CD4-positive, alpha-beta T cell (primary cell): ENCODE results near the gene CD47. TPM values are rescaled to one million over a fixed set of nuclear protein-coding genes. Genes with fewer than 3 reads are reported as not detected.
A peak's percentile ranks its signal among the peaks of the same experiment; 100 is the strongest.

Source experiments
- ATAC-seq: fragments of 200-7000 bp; cut with Tn5 transposase; one replicate; pipeline ENCODE4 v1.10.0; 2022; ENCODE audit warnings: mild to moderate bottlenecking; ENCODE audit not compliant: poor library complexity
- CTCF ChIA-PET: fragments of 350-600 bp; sonication (Branson Sonifier 250); formaldehyde crosslinking; loops from one replicate; lab custom pipeline; 2021; ENCODE audit warnings: antibody characterized with exemption, inconsistent platforms; lab: Charles Lee
- POLR2A ChIA-PET: fragments of 350-600 bp; sonication (Branson Sonifier 250); formaldehyde crosslinking; loops from one replicate; lab custom pipeline; 2021; ENCODE audit warnings: antibody characterized with exemption, inconsistent platforms; lab: Charles Lee
- DNase-seq, 14 experiments: peaks; one replicate each; pipeline ENCODE4 v3.0.0-alpha.2; 2013 to 2020; ENCODE audit warnings: mixed read lengths in 2 of 14
- H3K27ac ChIP-seq, 2 donors: one replicate each; pipeline versions ENCODE4 v1.5.1 to v1.7.0; 2013; ENCODE audit warnings: low read length in 2 of 2, low read depth in 1 of 2, mild to moderate bottlenecking in 1 of 2
- H3K27me3 ChIP-seq, 2 experiments: 1 replicate in 1 of 2; 2 replicates in 1 of 2; pipeline versions ENCODE4 v1.6.1 to v1.7.0; 2013; ENCODE audit warnings: low read length in 2 of 2, control low read depth in 1 of 2, mild to moderate bottlenecking in 1 of 2, moderate library complexity in 1 of 2; ENCODE audit not compliant: insufficient read depth in 2 of 2, control insufficient read depth in 1 of 2
- H3K36me3 ChIP-seq: one replicate; pipeline ENCODE4 v1.6.1; 2013; ENCODE audit warnings: low read length, control low read depth; ENCODE audit not compliant: insufficient read depth
- H3K4me1 ChIP-seq: one replicate; pipeline ENCODE4 v1.6.1; 2013; ENCODE audit warnings: low read length, control low read depth; ENCODE audit not compliant: insufficient read depth
- H3K4me3 ChIP-seq: one replicate; pipeline ENCODE4 v1.5.1; 2013; ENCODE audit warnings: mild to moderate bottlenecking, low read length, moderate library complexity
- H3K9me3 ChIP-seq, 2 experiments: 1 replicate in 1 of 2; 2 replicates in 1 of 2; pipeline versions ENCODE4 v1.6.1 to v1.7.0; 2013; ENCODE audit warnings: low read length in 2 of 2, mild to moderate bottlenecking in 2 of 2, control low read depth in 1 of 2, moderate library complexity in 1 of 2; ENCODE audit not compliant: control insufficient read depth in 1 of 2, insufficient read depth in 1 of 2
- H3K27ac Mint-ChIP-seq: one replicate; pipeline ENCODE4 v1.8.0; 2020; ENCODE audit warnings: mixed read lengths
- H3K27me3 Mint-ChIP-seq: one replicate; pipeline ENCODE4 v1.8.0; 2021; ENCODE audit warnings: mixed read lengths
- H3K36me3 Mint-ChIP-seq: one replicate; pipeline ENCODE4 v1.8.0; 2021; ENCODE audit warnings: low read depth, mixed read lengths
- H3K4me1 Mint-ChIP-seq: one replicate; pipeline ENCODE4 v1.8.0; 2021; ENCODE audit warnings: low read depth, mixed read lengths
- H3K4me3 Mint-ChIP-seq: one replicate; pipeline ENCODE4 v1.8.0; 2020; ENCODE audit warnings: mild to moderate bottlenecking, mixed read lengths
- H3K9me3 Mint-ChIP-seq: one replicate; pipeline ENCODE4 v1.8.0; 2020; ENCODE audit warnings: mixed read lengths
- CTCF ChIP-seq: fragments of 200-600 bp; IDR thresholded peaks from one replicate; pipeline ENCODE4 v1.8.0; 2022; ENCODE audit warnings: antibody characterized with exemption, mild to moderate bottlenecking
- intact Hi-C, 2 experiments: fragments of 100-400 bp; cut with DNase I in 1 of 2; cut with micrococcal nuclease in 1 of 2; formaldehyde crosslinking; loops; one replicate each; pipeline versions ENCODE4 v1.15.1 to v1.9.0; 2023 to 2025; cut with DNase I, micrococcal nuclease
- total RNA-seq, 174 experiments: library from RNA in 2 of 174; stranded (reverse) in 2 of 174; gene quantifications; one replicate each; pipeline ENCODE4 v1.2.3 and lab custom pipeline; 2021 to 2026

CD47 gene
- total RNA-seq, 2 experiments from 2014 or later = 166 to 170 TPM

GRCh38 chr3:108044699-108045098, 46.1 kb downstream of the CD47 start:
- no peak for TF ChIP-seq CTCF
- CTCF ChIA-PET = no interaction called here
- peaks cover 67% of the 10 kb centered on the region for H3K36me3 ChIP-seq

GRCh38 chr3:108042300-108042699, 48.5 kb downstream of the CD47 start:
- Histone ChIP-seq H3K27me3 (no peaks in the 10 kb centered on the region), H3K9me3 (no peaks in the 10 kb centered on the region), H3K36me3 (peaks cover 61% of the 10 kb centered on the region), H3K4me1 (no peaks in the 10 kb centered on the region), H3K4me3 (no peak overlapping the region), H3K27ac (no peak overlapping the region)
- no peaks in the 10 kb centered on the region for H3K9me3 Mint-ChIP-seq
- peak overlapping the region; percentile 32 for H3K27ac Mint-ChIP-seq
- intact Hi-C loops = no loop called here
- H3K4me1 Mint-ChIP-seq = peaks cover 20% of the 10 kb centered on the region
- POLR2A ChIA-PET = interaction anchor here (1.2 kb wide), 1 partner anchor 11 kb away, joined by 3 read pairs; no protein-coding TSS in a partner anchor
- no peaks in the 10 kb centered on the region for H3K27me3 Mint-ChIP-seq
- ATAC-seq (no peak), DNase-seq (no peak)
- no peak for TF ChIP-seq CTCF
- no peak overlapping the region for H3K4me3 Mint-ChIP-seq
- H3K36me3 Mint-ChIP-seq = peaks cover 83% of the 10 kb centered on the region
- CTCF ChIA-PET = no interaction called here

More at GRCh38 chr3:108044699-108045098, 46.1 kb downstream of the CD47 start:
- Mint-ChIP-seq H3K27me3 (no peaks in the 10 kb centered on the region), H3K9me3 (no peaks in the 10 kb centered on the region), H3K4me1 (peaks cover 39% of the 10 kb centered on the region), H3K27ac (peak overlapping the region; percentile 32), H3K4me3 (no peak overlapping the region), H3K36me3 (peaks cover 85% of the 10 kb centered on the region)
- Histone ChIP-seq H3K27ac (no peak overlapping the region), H3K4me1 (no peaks in the 10 kb centered on the region), H3K4me3 (no peak overlapping the region), H3K27me3 (no peaks in the 10 kb centered on the region), H3K9me3 (no peaks in the 10 kb centered on the region)
- ATAC-seq = no peak
- intact Hi-C loops = no loop called here
- DNase-seq = no peak
- POLR2A ChIA-PET = interaction anchor here (1.0 kb wide), 1 partner anchor 70 kb away, joined by 3 read pairs; no protein-coding TSS in a partner anchor

GRCh38 chr3:108041253-108041652, 49.6 kb downstream of the CD47 start:
- POLR2A ChIA-PET = no interaction called here
- peaks cover 79% of the 10 kb centered on the region for H3K36me3 Mint-ChIP-seq

More at GRCh38 chr3:108041253-108041652, 49.6 kb downstream of the CD47 start:
- CTCF ChIA-PET = interaction anchor here (1.4 kb wide), 1 partner anchor 31 kb away, joined by 3 read pairs; no protein-coding TSS in a partner anchor
- DNase-seq (no peak), ATAC-seq (no peak)
- H3K9me3 Mint-ChIP-seq = no peaks in the 10 kb centered on the region
- Histone ChIP-seq H3K4me1 (no peaks in the 10 kb centered on the region), H3K27me3 (no peaks in the 10 kb centered on the region), H3K4me3 (no peak overlapping the region), H3K36me3 (peaks cover 51% of the 10 kb centered on the region), H3K27ac (no peak overlapping the region), H3K9me3 (no peaks in the 10 kb centered on the region)
- H3K27ac Mint-ChIP-seq = no peak overlapping the region
- no peaks in the 10 kb centered on the region for H3K27me3 Mint-ChIP-seq
- H3K4me1 Mint-ChIP-seq = peaks cover 25% of the 10 kb centered on the region
- intact Hi-C loops = no loop called here
- H3K4me3 Mint-ChIP-seq = no peak overlapping the region
- TF ChIP-seq CTCF = no peak
